HG02588 (cell line): ENCODE data around the gene LORICRIN.
A peak's percentile ranks its signal among the peaks of the same experiment; 100 is the strongest.
"Not testable (repeated sequence)": the region's sequence is repeated elsewhere in the genome, so short reads cannot be mapped to it uniquely, and the experiment has no call there.

ENCODE experiments used
- ATAC-seq: cut with Tn5 transposase; IDR thresholded peaks from one replicate; pipeline ENCODE4 v1.9.1; 2021; ENCODE audit warnings: mild to moderate bottlenecking, moderate library complexity; ENCODE audit not compliant: unreplicated experiment

The LORICRIN gene, protein sequence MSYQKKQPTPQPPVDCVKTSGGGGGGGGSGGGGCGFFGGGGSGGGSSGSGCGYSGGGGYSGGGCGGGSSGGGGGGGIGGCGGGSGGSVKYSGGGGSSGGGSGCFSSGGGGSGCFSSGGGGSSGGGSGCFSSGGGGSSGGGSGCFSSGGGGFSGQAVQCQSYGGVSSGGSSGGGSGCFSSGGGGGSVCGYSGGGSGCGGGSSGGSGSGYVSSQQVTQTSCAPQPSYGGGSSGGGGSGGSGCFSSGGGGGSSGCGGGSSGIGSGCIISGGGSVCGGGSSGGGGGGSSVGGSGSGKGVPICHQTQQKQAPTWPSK

DNA sequence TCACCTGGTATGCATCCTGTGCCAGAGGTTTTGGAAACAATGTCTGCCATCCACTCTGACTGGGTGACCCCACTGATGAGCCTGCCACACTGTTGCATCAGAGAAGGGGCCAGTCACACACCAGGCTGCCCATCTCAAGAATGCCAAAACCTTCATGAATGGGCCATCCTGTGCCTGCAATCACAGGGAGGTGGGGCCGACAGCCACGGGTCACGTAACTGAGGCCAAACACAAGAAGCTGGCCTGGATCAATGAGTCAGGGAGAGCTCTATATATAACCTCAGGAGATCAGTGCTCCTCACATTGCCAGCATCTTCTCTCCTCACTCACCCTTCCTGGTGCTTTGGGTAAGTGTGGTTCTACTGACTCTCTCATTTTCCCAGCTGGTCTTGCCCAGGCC is at the start of gene LORICRIN:
TSS of gene LORICRIN (plus strand) at position 301 of the 400 bp plus-strand sequence. CDS start 1,263 bp downstream, outside the sequence.
- ATAC-seq = no peak

DNA sequence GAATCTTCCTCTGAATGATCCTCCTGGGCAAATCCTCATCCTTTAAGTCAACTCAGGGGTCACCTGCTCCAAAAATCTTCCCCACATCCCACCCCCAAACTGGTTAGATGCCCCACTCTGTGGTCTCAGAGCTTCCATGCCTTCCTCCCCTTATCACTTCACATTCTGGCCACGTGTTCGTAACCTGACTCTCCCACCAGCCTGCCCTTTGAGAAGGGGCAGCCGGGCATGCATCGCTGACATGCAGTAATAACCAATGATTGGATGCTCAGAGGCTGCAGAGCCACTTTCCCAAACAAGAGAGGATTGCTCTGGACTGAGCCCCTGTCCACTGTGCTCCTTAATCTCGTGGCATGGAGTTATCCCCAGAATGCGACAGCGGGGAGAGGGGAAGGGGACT is 49.3 kb upstream of the LORICRIN start:
- no peak for ATAC-seq

DNA sequence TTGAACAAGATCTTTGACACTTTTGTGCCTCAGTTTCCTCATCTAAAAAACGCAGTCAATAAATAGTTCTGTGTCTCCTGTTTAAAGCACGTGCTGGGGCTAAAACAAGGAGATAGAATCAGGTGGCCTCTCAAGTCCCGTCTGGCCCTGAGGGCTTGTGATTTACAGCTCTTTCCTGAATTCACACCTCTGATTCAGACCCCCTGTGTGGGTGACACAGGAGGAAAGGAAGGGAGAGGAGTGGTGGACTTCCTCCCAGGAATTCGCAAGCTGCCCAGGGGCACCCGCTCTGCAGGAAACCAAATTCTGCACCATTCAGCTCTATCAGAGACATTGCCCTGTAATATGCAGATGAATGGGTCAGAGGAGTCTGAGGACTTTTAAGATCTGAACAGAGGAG is 47.3 kb upstream of the LORICRIN start:
- no peak for ATAC-seq

DNA sequence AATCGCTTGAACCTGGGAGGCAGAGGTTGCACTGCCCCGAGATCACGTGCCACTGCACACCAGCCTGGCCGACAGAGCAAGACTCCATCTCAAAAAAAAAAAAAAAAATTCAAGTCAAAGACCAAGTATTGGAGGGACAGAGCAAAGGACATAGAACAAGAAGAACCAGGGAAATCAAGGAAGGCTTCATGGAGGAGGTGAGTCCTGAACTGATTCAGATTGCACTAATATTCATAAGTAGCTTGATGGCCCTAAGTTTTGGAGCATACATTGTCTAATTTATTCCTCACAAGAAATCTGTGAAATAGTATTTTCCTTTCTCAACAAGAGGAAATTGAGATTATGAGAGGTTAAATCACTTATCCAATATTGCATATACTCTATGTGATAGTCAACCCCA is 46.0 kb upstream of the LORICRIN start:
- ATAC-seq = no peak

DNA sequence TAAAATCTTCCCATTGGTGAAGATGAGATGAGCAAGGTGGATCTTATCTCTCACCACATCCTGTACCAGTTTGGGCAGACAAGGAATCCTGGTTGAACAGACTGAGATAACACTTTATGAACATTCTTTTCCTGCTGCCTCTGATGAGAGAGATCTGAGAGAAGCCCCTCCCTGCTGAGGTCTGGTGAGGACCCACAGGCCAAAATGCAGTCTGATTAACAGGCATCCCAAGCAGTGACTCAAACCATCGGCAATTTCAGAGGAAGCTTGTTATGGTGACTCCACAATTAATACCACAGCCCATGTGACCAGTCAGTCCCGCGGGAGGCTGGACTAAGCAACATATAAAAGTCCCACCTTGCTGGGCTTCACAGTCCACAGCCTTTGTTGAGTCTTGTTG is 42.3 kb upstream of the LORICRIN start, which contains the start of gene PRR9:
TSS of gene PRR9 (plus strand) at position 373 of the 400 bp plus-strand sequence. CDS start 561 bp downstream, outside the sequence.
- ATAC-seq = no peak

DNA sequence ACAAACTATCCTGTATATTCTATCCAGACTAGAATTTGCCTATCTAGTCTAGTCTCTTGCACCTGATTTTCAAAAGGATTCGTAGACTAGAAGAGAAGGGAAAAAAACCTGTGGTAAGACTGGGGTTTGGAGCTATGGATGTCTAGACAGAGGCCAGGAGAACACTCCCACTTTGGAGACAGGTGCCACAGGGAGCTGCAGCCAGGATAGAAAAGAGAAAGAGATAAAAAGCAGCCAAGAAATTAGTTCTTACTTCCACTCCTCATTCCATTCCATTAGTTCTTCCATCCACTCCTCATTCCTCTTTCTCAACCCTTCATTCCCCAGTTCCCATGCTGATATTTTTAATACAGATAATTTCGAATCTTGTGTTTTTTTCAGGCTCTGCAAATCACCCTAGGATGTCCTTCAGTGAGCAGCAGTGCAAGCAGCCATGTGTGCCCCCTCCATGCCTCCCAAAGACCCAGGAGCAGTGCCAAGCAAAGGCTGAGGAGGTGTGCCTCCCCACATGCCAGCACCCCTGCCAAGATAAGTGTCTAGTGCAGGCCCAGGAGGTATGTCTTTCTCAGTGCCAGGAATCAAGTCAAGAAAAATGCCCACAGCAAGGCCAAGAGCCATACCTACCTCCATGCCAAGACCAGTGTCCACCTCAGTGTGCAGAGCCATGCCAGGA is 41.6 kb upstream of the LORICRIN start:
- ATAC-seq = no peak

DNA sequence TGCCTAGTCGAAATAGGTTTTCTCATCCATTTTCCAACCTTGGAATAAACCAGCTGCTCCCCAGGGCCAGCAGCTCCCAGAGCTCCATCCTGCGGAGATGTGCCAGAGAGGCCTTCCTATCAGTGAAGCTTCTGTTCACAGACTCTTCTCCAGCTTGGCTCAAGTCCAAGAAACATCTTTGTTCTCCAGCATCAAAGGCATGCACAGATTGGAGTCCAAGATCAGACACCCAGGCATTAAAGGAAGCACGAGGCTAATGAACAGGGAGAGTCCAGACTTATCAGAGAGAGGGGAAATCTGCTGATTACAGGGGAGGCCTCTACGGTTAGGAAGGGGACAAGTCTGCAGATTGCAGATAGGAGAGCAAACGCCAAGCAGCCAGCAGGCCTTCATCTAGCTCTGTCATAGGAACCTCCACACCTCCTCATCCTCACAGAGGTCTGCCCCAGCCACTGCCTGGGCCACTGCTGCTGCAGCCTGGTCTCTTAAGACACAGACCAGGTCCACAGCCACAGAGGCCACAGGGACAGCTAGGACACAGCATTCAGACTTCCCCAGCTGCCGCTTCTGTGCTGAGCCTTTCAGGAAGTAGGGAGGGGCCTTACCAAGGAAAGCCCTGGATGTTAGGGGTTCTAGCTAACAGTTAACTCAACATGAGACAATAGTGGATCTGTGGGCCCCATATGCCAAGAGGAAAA is 38.7 kb upstream of the LORICRIN start:
- ATAC-seq = no peak

- peak; percentile 78 for ATAC-seq
Measured at GRCh38 chr1:153223040-153223891, 36.2 kb upstream of the LORICRIN start.

DNA sequence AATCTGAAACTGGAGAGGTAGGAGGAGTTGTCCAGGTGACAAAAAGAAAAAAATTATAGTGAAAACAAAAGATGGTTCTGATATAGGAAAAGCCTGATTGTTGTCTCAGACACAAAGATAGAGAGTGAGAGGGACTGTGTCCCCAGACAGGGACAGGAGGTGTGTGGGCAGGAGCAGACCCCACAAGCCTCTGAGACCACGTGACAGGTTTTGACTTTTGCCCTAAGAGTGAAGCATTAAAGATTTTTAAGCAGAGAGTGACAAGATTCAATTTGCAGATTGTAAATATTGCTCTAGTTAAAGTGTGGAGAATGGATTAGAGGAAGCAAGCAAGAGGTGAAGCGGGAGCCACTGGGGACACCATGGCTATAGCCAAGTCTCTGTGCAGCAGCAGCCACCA is 31.7 kb upstream of the LORICRIN start:
- ATAC-seq = no peak

GRCh38 chr1:153228491-153228890 is 31.0 kb upstream of the LORICRIN start:
- no peak for ATAC-seq

DNA sequence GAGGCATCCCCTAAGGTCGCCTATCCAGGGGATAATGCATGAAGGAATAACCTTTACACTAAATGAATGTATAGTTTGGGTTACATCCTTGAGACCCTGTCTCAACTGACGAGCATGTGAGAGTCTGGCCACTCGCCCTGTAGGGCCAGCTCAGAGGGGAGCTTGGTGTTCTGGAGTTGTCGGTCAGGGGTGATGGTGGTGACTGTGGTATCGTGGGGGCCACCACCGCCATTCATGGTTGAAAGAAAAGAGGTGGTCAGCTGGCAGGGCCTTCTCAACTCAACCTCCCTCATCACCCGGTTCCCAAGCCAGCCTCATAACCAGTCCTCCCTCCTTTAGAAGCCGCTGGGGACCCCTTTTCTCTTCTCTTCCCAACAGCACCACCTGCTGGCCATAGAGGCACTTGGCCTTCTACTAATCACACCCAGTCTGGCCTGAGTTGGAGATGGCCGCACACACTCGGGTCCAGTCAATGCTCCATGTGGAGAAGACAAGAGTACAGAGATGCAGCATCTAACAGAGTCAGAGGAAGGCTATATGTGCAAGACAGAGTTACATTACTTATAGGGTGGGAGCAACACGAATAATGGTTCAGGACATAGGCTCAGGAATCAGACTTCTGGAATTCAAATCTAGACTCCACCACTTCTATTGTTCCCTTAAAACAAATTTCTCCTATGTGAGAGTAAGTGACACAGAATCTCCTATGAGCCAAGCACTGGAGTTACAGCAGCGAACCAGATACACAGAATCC is 30.2 kb upstream of the LORICRIN start:
- ATAC-seq = not testable (repeated sequence)

GRCh38 chr1:153231363-153231762 is 28.1 kb upstream of the LORICRIN start:
- ATAC-seq = no peak

- ATAC-seq = no peak
Measured at GRCh38 chr1:153231785-153232184, 27.7 kb upstream of the LORICRIN start.

DNA sequence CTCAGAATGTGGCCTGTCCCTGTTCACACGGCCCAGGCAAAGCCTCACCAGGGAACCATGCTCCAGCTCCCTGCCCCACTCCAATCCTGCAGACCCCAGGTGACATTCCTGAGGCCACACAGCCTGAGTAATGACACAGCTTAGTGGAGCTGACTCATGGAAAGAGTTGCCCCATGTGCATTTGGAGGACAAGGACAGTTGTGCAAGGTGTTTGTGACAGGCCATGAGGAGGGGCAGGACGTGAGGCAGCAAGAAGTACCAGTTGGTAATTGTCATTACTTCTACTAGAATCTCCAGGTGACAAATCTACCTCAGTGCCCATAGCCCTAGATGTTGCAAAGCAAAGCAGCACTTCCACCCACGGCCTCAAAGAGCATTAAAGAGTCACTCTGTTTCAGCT is 26.9 kb upstream of the LORICRIN start:
- no peak for ATAC-seq

GRCh38 chr1:153233448-153233847 is 26.0 kb upstream of the LORICRIN start:
- ATAC-seq = no peak

DNA sequence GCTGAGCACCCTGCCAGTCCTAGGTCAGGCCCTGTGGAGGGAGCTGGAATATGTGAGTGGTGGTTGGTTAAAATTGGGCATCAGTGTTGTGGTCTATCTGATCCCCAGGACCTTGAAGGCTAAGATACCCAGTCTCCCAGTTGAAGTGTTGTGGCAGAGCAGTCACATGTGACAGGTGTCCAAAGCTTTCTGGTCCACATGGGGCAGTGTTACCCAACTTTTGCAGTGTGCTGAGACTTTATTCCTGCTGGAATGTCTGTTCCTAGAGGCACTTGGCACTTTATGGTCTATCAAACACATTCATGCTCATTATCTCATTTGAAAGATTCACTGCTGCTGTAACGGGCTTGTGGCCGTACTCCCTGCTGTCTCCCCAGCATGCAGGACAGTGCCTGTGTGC is 21.0 kb upstream of the LORICRIN start:
- no peak for ATAC-seq

DNA sequence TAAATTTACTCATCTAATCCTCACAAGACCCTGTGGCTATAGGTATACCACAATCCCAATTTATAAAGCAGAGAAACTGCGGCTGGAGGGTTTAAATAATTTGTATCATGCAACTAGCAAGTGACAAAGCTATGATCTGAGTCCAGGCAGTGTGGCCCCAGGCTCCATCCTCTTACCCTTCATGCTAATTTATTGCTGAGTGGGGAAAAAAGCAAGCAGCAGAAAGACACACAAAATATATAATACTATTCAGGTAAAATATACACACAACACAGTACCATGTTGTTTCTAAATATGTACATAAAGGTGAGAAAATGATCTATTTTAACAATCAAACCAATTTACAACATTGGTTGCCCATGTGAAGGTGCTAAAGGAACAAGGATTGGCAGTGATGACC is 17.3 kb upstream of the LORICRIN start:
- no peak for ATAC-seq

DNA sequence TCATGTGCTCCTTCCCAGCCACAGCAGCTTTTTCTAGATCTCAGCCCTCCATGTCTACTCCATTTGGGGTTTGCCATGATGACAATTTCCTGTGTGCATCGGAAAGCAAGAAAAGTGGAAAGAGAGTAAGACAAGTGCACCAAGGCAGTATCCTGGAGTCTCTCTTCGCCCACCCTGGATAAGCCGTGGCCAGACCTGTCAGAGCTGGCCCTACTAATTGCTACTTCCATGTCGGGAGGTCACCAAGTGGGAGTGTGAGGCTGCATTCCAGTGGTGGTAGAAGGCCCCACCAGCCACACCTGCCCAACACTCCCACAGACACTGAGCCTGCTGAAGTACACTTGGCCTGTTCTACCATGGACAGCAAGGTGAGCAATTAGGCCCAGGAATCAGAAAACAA is 14.0 kb upstream of the LORICRIN start:
- ATAC-seq = no peak

DNA sequence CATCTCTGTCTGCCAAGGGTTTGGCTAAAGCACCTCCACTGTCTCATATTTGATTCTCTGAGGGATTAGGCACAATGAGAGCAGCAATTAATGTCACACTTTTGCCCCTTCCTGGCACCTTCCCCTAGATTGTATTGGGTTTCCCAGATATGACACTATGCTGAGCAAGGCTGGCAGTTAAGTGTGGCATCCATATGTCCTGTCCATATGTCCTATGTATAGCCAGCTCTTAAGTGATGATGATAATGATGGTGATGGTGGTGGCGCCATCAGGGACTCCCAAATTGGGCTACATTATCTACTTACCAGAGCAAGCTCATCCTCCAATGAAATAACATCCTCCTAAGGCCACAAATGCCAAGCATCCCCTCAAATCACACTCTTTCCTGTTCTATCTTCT is 13.5 kb upstream of the LORICRIN start:
- no peak for ATAC-seq

- ATAC-seq = no peak
Measured at GRCh38 chr1:153246825-153247224, 12.7 kb upstream of the LORICRIN start.
